Activated T-helper 1 cell treated with anti-CD3 and anti-CD28 coated beads, Interleukin-2, amount 50 U/mL, for 16 hours (primary cell): ENCODE data around the gene SEC14L1.
A peak's percentile ranks its signal among the peaks of the same experiment; 100 is the strongest.
"Not testable (repeated sequence)": the region's sequence is repeated elsewhere in the genome, so short reads cannot be mapped to it uniquely, and the experiment has no call there.

Source experiments
- DNase-seq, 2 donors: peaks; one replicate each; pipeline ENCODE4 v3.0.0-alpha.2; 2020; ENCODE audit warnings: low read depth in 1 of 2, low spot score in 1 of 2

SEC14L1 gene

GRCh38 chr17:77140166-77140877, 447 bp upstream of the SEC14L1 start:
- peak; percentile 99 to 100 for DNase-seq

GRCh38 chr17:77141846-77142449, 1.2 kb downstream of the SEC14L1 start:
- no peak for DNase-seq

- no peak for DNase-seq
Measured at GRCh38 chr17:77142689-77143088, 1.9 kb downstream of the SEC14L1 start.

- DNase-seq: no peak
Measured at GRCh38 chr17:77143306-77143705, 2.5 kb downstream of the SEC14L1 start.

GRCh38 chr17:77144227-77144626, 3.5 kb downstream of the SEC14L1 start:
- DNase-seq: no peak

- no peak for DNase-seq
Measured at GRCh38 chr17:77145224-77145611, 4.4 kb downstream of the SEC14L1 start.

- no peak for DNase-seq
Measured at GRCh38 chr17:77145612-77146245, 5.0 kb downstream of the SEC14L1 start.

GRCh38 chr17:77146246-77146632, 5.5 kb downstream of the SEC14L1 start:
- no peak for DNase-seq

GRCh38 chr17:77146882-77147281, 6.1 kb downstream of the SEC14L1 start:
- DNase-seq: no peak

GRCh38 chr17:77147357-77147801, 6.6 kb downstream of the SEC14L1 start:
- DNase-seq: no peak

- no peak for DNase-seq
Measured at GRCh38 chr17:77148077-77148939, 7.5 kb downstream of the SEC14L1 start.

GRCh38 chr17:77148940-77149510, 8.3 kb downstream of the SEC14L1 start:
- no peak for DNase-seq

GRCh38 chr17:77150196-77150595, 9.4 kb downstream of the SEC14L1 start:
- DNase-seq: no peak

GRCh38 chr17:77151186-77151585, 10.4 kb downstream of the SEC14L1 start:
- DNase-seq: no peak

- not testable (repeated sequence) for DNase-seq
Measured at GRCh38 chr17:77152056-77152455, 11.3 kb downstream of the SEC14L1 start.

- no peak for DNase-seq
Measured at GRCh38 chr17:77153472-77153871, 12.7 kb downstream of the SEC14L1 start.

- no peak for DNase-seq
Measured at GRCh38 chr17:77153999-77154586, 13.3 kb downstream of the SEC14L1 start.

- DNase-seq: no peak
Measured at GRCh38 chr17:77155125-77155524, 14.4 kb downstream of the SEC14L1 start.

GRCh38 chr17:77157766-77158165, 17.0 kb downstream of the SEC14L1 start:
- not testable (repeated sequence) for DNase-seq

GRCh38 chr17:77160091-77160874, 19.5 kb downstream of the SEC14L1 start:
- no peak for DNase-seq
